K562 (cell line): Measurements from ENCODE around the gene MLH1. TPM values are rescaled to one million over a fixed set of nuclear protein-coding genes. Genes with fewer than 3 reads are reported as not detected.
A peak's percentile ranks its signal among the peaks of the same experiment; 100 is the strongest.

Experiments
- EZH2 ChIP-seq: IDR thresholded peaks from 2 replicates; pipeline ENCODE4 v1.6.1; 2012; ENCODE audit warnings: low read depth, mild to moderate bottlenecking, inconsistent platforms, low read length, borderline replicate concordance
- FOXK1 ChIP-seq: sonication (generic); formaldehyde crosslinking; IDR thresholded peaks from 2 replicates; pipeline ENCODE4 v1.8.0; 2022; ENCODE audit warnings: missing genetic modification reagents, mild to moderate bottlenecking, borderline replicate concordance
- KDM2B ChIP-seq: fragments of 250-450 bp; sonication (Bioruptor Pico); IDR thresholded peaks from 2 replicates; pipeline ENCODE4 v1.8.0; 2021; ENCODE audit warnings: mild to moderate bottlenecking, moderate library complexity
- RFX1 ChIP-seq: fragments of 450-650 bp; IDR thresholded peaks from 2 replicates; pipeline ENCODE4 v1.6.1; 2016; ENCODE audit warnings: mild to moderate bottlenecking, moderate library complexity
- SMARCA5 ChIP-seq: fragments of 450-650 bp; IDR thresholded peaks from 2 replicates; pipeline ENCODE4 v1.6.1; 2016
- SP2 ChIP-seq: IDR thresholded peaks from 2 replicates; pipeline ENCODE4 v1.6.1; 2011; ENCODE audit warnings: mild to moderate bottlenecking, low read depth, low read length, moderate library complexity; ENCODE audit not compliant: poor library complexity, severe bottlenecking; ENCODE audit errors: extremely low read depth
- SRSF7 ChIP-seq: fragments of 200-400 bp; formaldehyde crosslinking; optimal IDR thresholded peaks from 2 replicates; pipeline ENCODE3; 2017; ENCODE audit warnings: mild to moderate bottlenecking, low read depth, low read length
- TEAD2 ChIP-seq: fragments of 450-650 bp; IDR thresholded peaks from 2 replicates; pipeline ENCODE4 v1.6.1; 2016; ENCODE audit warnings: missing genetic modification characterization, control low read depth, missing compliant biosample characterization
- TSC22D4 ChIP-seq: fragments of 450-650 bp; IDR thresholded peaks from 2 replicates; pipeline ENCODE4 v1.6.1; 2016; ENCODE audit warnings: missing genetic modification characterization, missing biosample characterization, control low read depth
- ZNF644 ChIP-seq: fragments of 200-800 bp; sonication (Bioruptor generic); IDR thresholded peaks from 2 replicates; pipeline ENCODE4 v1.6.1; 2016; ENCODE audit warnings: low read depth, missing genetic modification characterization, missing compliant biosample characterization
- ZNF668 ChIP-seq: fragments of 250-450 bp; sonication (Bioruptor Pico); IDR thresholded peaks from 2 replicates; pipeline ENCODE4 v1.8.0; 2022; ENCODE audit warnings: mild to moderate bottlenecking, inconsistent platforms
- ZNF699 ChIP-seq: fragments of 250-450 bp; sonication (Bioruptor Pico); IDR thresholded peaks from 2 replicates; pipeline ENCODE4 v1.8.0; 2021; ENCODE audit warnings: mild to moderate bottlenecking, moderate library complexity; ENCODE audit not compliant: insufficient replicate concordance
- polyA plus RNA-seq, 8 experiments: library from polyadenylated mRNA; depleted of rRNA in 4 of 8; stranded (reverse) in 5 of 8; unstranded in 3 of 8; fragments of >200 nt; fragmentation: Nextera tagmentation in 2 of 8; fragmentation: Illumina TruSeq in 1 of 8; extraction: Ambion mirVana in 2 of 8; extraction: Trizol in 1 of 8; gene quantifications; 2 replicates each; pipeline versions ENCODE4 v1.2.1 to v1.2.3, GENCODE V29; 2011 to 2014; ENCODE audit warnings: inconsistent platforms in 1 of 8, missing spikeins in 1 of 8
- total RNA-seq, 7 experiments: library from RNA; depleted of rRNA in 6 of 7; stranded (reverse); fragments of >200 nt in 6 of 7; fragmentation: Illumina TruSeq in 2 of 7; extraction: Trizol in 2 of 7; gene quantifications; 2 replicates each; pipeline versions ENCODE4 v1.2.1 to v1.2.3, GENCODE V29; 2011 to 2021; ENCODE audit warnings: low replicate concordance in 1 of 7
- TF ChIP-seq, protein P1 (sequence below): fragments of 250-450 bp; sonication (Bioruptor Pico); IDR thresholded peaks from 2 replicates; pipeline ENCODE4 v1.4.0; 2020; ENCODE audit warnings: borderline replicate concordance
- TF ChIP-seq, protein P2 (sequence below): fragments of 250-450 bp; sonication (Bioruptor Pico); IDR thresholded peaks from 2 replicates; pipeline ENCODE4 v1.4.0; 2020
- TF ChIP-seq, protein P3 (sequence below): IDR thresholded peaks from 2 replicates; pipeline ENCODE4 v1.6.1; 2016; ENCODE audit warnings: missing genetic modification characterization, missing compliant biosample characterization
- TF ChIP-seq, protein P4 (sequence below): sonication (generic); formaldehyde crosslinking; IDR thresholded peaks from 2 replicates; pipeline ENCODE4 v1.8.0; 2023; ENCODE audit warnings: missing genetic modification reagents, mild to moderate bottlenecking, borderline replicate concordance
- TF ChIP-seq, protein P5 (sequence below): fragments of 250-450 bp; sonication (Bioruptor Pico); IDR thresholded peaks from 2 replicates; pipeline ENCODE4 v1.5.0; 2021

Gene MLH1
- total and polyA plus RNA-seq, 9 of the 15 experiments (the other 6 are each of a cell fraction or from before 2014, with no cell fraction given), result 76.4 to 155 (median 117) TPM

DNA sequence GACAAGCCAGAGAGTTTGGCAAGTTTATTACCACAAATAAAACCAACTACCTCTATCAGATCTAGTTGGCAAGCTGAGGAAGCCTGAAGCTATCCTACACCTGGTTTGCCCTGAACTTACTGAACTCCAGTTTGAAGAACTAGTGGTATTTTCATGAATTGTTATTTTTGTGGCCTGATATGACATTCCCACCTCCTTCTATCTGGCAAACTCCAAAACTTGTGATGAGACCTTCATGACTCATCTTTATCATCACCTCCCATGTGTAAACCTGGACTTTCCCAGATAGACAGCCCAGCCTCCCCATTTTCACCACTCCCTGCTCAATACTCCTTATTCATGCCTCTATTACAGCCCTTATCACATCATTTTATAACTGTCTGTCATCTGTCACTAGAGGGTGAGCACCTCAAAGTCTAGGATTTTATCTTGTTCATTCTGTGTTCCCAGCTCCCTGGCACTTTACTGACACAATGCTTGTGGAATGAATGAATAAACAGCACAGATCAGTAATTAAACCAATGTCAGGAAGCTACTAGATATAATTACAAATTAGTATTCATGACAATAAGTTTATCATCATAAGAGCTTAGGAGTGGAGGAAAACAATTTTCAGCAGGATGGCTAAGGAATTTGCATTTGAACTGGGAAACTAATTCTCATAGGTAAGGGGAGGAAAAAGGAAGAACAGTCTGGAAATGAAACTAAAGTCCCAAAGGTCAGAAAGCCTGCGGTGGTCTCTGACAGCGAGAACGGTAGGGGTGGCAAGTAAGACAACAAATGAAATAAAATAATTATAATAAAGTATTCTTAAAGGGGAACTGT, 35.2 kb upstream of the MLH1 start (continued):
- TF ChIP-seq TEAD2 (tag) (no peak), ZNF668 (CRISPR knock-in tag) (no peak; the same call in 1 of the 2 replicates), EZH2 (no peak), ZNF644 (tag) (peak; percentile 44), TSC22D4 (no peak), SMARCA5 (peak; percentile 88), ZNF699 (CRISPR knock-in tag) (no peak), RFX1 (no peak), KDM2B (CRISPR knock-in tag) (no peak), FOXK1 (no peak), SRSF7 (no peak), SP2 (no peak)
- TF ChIP-seq, protein P1, sequence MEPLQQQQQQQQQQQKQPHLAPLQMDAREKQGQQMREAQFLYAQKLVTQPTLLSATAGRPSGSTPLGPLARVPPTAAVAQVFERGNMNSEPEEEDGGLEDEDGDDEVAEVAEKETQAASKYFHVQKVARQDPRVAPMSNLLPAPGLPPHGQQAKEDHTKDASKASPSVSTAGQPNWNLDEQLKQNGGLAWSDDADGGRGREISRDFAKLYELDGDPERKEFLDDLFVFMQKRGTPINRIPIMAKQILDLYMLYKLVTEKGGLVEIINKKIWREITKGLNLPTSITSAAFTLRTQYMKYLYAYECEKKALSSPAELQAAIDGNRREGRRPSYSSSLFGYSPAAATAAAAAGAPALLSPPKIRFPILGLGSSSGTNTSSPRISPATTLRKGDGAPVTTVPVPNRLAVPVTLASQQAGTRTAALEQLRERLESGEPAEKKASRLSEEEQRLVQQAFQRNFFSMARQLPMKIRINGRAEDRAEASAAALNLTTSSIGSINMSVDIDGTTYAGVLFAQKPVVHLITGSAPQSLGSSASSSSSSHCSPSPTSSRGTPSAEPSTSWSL (CRISPR knock-in tag), result 0 out of 2 replicates have a peak, but pooled peaks have one; percentile 38
- TF ChIP-seq, protein P2, sequence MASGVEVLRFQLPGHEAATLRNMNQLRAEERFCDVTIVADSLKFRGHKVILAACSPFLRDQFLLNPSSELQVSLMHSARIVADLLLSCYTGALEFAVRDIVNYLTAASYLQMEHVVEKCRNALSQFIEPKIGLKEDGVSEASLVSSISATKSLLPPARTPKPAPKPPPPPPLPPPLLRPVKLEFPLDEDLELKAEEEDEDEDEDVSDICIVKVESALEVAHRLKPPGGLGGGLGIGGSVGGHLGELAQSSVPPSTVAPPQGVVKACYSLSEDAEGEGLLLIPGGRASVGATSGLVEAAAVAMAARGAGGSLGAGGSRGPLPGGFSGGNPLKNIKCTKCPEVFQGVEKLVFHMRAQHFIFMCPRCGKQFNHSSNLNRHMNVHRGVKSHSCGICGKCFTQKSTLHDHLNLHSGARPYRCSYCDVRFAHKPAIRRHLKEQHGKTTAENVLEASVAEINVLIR, result no peak
- TF ChIP-seq, protein P3, sequence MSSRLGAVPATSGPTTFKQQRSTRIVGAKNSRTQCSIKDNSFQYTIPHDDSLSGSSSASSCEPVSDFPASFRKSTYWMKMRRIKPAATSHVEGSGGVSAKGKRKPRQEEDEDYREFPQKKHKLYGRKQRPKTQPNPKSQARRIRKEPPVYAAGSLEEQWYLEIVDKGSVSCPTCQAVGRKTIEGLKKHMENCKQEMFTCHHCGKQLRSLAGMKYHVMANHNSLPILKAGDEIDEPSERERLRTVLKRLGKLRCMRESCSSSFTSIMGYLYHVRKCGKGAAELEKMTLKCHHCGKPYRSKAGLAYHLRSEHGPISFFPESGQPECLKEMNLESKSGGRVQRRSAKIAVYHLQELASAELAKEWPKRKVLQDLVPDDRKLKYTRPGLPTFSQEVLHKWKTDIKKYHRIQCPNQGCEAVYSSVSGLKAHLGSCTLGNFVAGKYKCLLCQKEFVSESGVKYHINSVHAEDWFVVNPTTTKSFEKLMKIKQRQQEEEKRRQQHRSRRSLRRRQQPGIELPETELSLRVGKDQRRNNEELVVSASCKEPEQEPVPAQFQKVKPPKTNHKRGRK (tag), result no peak
- TF ChIP-seq, protein P4, sequence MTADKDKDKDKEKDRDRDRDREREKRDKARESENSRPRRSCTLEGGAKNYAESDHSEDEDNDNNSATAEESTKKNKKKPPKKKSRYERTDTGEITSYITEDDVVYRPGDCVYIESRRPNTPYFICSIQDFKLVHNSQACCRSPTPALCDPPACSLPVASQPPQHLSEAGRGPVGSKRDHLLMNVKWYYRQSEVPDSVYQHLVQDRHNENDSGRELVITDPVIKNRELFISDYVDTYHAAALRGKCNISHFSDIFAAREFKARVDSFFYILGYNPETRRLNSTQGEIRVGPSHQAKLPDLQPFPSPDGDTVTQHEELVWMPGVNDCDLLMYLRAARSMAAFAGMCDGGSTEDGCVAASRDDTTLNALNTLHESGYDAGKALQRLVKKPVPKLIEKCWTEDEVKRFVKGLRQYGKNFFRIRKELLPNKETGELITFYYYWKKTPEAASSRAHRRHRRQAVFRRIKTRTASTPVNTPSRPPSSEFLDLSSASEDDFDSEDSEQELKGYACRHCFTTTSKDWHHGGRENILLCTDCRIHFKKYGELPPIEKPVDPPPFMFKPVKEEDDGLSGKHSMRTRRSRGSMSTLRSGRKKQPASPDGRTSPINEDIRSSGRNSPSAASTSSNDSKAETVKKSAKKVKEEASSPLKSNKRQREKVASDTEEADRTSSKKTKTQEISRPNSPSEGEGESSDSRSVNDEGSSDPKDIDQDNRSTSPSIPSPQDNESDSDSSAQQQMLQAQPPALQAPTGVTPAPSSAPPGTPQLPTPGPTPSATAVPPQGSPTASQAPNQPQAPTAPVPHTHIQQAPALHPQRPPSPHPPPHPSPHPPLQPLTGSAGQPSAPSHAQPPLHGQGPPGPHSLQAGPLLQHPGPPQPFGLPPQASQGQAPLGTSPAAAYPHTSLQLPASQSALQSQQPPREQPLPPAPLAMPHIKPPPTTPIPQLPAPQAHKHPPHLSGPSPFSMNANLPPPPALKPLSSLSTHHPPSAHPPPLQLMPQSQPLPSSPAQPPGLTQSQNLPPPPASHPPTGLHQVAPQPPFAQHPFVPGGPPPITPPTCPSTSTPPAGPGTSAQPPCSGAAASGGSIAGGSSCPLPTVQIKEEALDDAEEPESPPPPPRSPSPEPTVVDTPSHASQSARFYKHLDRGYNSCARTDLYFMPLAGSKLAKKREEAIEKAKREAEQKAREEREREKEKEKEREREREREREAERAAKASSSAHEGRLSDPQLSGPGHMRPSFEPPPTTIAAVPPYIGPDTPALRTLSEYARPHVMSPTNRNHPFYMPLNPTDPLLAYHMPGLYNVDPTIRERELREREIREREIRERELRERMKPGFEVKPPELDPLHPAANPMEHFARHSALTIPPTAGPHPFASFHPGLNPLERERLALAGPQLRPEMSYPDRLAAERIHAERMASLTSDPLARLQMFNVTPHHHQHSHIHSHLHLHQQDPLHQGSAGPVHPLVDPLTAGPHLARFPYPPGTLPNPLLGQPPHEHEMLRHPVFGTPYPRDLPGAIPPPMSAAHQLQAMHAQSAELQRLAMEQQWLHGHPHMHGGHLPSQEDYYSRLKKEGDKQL (CRISPR knock-in tag), result no peak
- TF ChIP-seq, protein P5, sequence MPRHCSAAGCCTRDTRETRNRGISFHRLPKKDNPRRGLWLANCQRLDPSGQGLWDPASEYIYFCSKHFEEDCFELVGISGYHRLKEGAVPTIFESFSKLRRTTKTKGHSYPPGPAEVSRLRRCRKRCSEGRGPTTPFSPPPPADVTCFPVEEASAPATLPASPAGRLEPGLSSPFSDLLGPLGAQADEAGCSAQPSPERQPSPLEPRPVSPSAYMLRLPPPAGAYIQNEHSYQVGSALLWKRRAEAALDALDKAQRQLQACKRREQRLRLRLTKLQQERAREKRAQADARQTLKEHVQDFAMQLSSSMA (CRISPR knock-in tag), result no peak
